ENCODE measurements around the gene TVP23C. TPM values are rescaled to one million over a fixed set of nuclear protein-coding genes. Genes with fewer than 3 reads are reported as not detected.
A peak's percentile ranks its signal among the peaks of the same experiment; 100 is the strongest.

TVP23C gene
- total and polyA plus RNA-seq, 9 of the 15 experiments (the other 6 are each of a cell fraction or from before 2014, with no cell fraction given), result 5.7 to 16.8 (median 8.2) TPM

DNA sequence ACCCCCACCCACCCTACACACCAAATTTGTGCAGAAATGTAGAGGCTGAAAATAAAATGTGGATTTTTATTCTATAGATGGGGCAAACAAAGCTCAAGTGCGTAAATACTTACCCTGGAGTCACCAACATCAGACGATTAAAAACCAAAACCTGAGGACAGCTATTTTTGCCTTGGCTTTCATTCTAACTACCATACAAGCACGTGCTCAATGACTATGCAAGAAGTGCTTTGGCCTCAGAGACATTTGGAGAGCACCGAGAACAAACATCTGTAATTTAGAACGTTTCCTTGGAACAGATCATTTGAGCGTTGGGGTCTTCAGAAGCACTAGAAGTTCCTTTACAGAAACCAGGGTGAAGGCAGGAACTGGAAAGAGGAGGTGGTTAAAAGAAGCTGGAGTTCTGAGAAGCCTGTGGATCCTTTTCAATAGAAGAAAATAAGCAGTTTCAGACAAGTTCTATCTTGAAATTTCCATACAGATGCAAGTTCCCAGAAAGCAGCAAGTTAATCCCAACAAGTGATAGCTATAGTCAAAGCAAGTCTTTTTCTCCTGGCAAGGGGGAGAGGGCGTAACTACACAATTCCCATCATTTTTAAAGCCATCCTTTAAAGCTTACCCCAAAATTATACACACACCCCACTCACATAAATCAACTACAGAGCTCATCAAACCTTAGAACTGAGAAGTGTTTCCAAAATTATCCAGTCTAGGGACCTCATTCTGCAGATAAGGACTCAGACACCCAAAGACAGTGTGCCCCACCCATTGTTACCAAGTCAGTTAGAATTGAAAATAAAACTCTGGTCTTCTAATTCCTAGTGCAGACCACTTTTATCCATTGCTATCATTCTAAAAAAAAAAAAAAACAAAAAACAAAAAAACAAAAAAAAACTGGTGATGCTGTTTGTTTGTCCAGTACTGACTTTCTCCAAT lies 66.3 kb downstream of the TVP23C start (continued):
- TF ChIP-seq MEIS2 (IDR thresholded peaks at IDR 0.05; ENCODE audit: partially characterized antibody), result peak; percentile 5
- no peak for TF ChIP-seq VEZF1 (CRISPR knock-in tag; IDR thresholded peaks at IDR 0.05)
- TF ChIP-seq, protein P1, sequence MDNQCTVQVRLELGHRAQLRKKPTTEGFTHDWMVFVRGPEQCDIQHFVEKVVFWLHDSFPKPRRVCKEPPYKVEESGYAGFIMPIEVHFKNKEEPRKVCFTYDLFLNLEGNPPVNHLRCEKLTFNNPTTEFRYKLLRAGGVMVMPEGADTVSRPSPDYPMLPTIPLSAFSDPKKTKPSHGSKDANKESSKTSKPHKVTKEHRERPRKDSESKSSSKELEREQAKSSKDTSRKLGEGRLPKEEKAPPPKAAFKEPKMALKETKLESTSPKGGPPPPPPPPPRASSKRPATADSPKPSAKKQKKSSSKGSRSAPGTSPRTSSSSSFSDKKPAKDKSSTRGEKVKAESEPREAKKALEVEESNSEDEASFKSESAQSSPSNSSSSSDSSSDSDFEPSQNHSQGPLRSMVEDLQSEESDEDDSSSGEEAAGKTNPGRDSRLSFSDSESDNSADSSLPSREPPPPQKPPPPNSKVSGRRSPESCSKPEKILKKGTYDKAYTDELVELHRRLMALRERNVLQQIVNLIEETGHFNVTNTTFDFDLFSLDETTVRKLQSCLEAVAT (IDR thresholded peaks at IDR 0.05), result 0 out of 4 replicates have a peak, but pooled peaks of 1 of the 2 experiments have one; percentile 40
- TF ChIP-seq FOXA1 (IDR thresholded peaks at IDR 0.05; ENCODE audit: borderline replicate concordance), result no peak
- 0 out of 2 replicates have a peak, but pooled peaks have one; percentile 18 for TF ChIP-seq ZNF23 (CRISPR knock-in tag; IDR thresholded peaks at IDR 0.05)
- TF ChIP-seq ZBTB17 (CRISPR knock-in tag; IDR thresholded peaks at IDR 0.05), result peak; percentile 71; the same call in 1 of the 2 replicates

- no peaks in the 10 kb centered on the region for H3K9me3 ChIP-seq (replicated peaks; ENCODE audit: control insufficient read depth, insufficient read depth, low read depth, low read length)
- H3K36me3 ChIP-seq (ENCODE audit: control insufficient read depth, insufficient read depth, low read length), result no peaks in the 10 kb centered on the region; the same call in 2 of the 3 replicates
- CTCF ChIA-PET (ENCODE audit: low intra/inter-chr PET ratio), result no interaction called here
- POLR2A ChIA-PET, result no interaction called here
- intact Hi-C loops (cut with micrococcal nuclease) (loop anchor here (10.0 kb wide), 2 partner anchors 50 to 260 kb away; no protein-coding TSS in a partner anchor), in situ Hi-C loops (cut with MboI) (no loop called here)
- no peak overlapping the region for H3K27ac ChIP-seq (ENCODE audit: extremely low read depth, low read depth, low read length)
- no TSS peak for BruUV-seq (replicated peaks)
- no peak overlapping the region for H3K9ac ChIP-seq (ENCODE audit: insufficient read depth in 1 of 2, low read depth in 2 of 2, low read length in 2 of 2)
- no peak overlapping the region for H3K4me3 ChIP-seq
- no peaks in the 10 kb centered on the region for H3K27me3 ChIP-seq (ENCODE audit: control insufficient read depth in 2 of 2, insufficient read depth in 2 of 2, low read length in 2 of 2)
- H2AFZ ChIP-seq (ENCODE audit: low read depth, low read length), result no peak overlapping the region
- no peaks in the 10 kb centered on the region for H3K9me1 ChIP-seq (ENCODE audit: control insufficient read depth, insufficient read depth, low read length)
- no peaks in the 10 kb centered on the region for H4K20me1 ChIP-seq (replicated peaks; ENCODE audit: control insufficient read depth, insufficient read depth, low read length)
- DNase-seq (ENCODE audit: extremely low read depth in 1 of 4, low spot score in 3 of 4) (no peak), ATAC-seq (no peak), FAIRE-seq (no peak)
- no peak overlapping the region for H3K4me2 ChIP-seq (ENCODE audit: insufficient read depth, low read length)
- no peaks in the 10 kb centered on the region for H3K79me2 ChIP-seq (ENCODE audit: control insufficient read depth, insufficient read depth, low read length)
- H3K4me1 ChIP-seq (replicated peaks in 1 of 2; ENCODE audit: control insufficient read depth in 2 of 2, insufficient read depth in 2 of 2, low read length in 2 of 2), result peaks cover 17 to 38% of the 10 kb centered on the region in 2 experiments
- no peak for TF ChIP-seq ARID2 (IDR thresholded peaks at IDR 0.05)
- TF ChIP-seq EP400 (IDR thresholded peaks at IDR 0.05), result no peak
- TF ChIP-seq, protein P1 (IDR thresholded peaks at IDR 0.05), result no peak
- no peak for TF ChIP-seq TAF9B (IDR thresholded peaks at IDR 0.05; ENCODE audit: partially characterized antibody)
- TF ChIP-seq CREM (IDR thresholded peaks at IDR 0.05; ENCODE audit: low read depth), result no peak
- no peak for TF ChIP-seq ZNF561 (CRISPR knock-in tag; conservative IDR thresholded peaks at IDR 0.05)
- no peak for TF ChIP-seq ILF3 (IDR thresholded peaks at IDR 0.05; ENCODE audit: borderline replicate concordance)
- TF ChIP-seq NRF1 (conservative IDR thresholded peaks at IDR 0.05 in 1 of 2, IDR thresholded peaks at IDR 0.05 in 1 of 2), result no peak
- TF ChIP-seq MEF2D (tag; conservative IDR thresholded peaks at IDR 0.05; ENCODE audit: low read depth), result no peak
- TF ChIP-seq GTF2F1 (IDR thresholded peaks at IDR 0.05; ENCODE audit: low read depth, low read length), result no peak
These were observed 68.5 kb downstream of the TVP23C start for GRCh38 chr17:15494821-15495220.

Data from K562 (cell line).